ENCODE data around the gene RSPH10B2.
"Not testable (repeated sequence)": the region's sequence is repeated elsewhere in the genome, so short reads cannot be mapped to it uniquely, and the experiment has no call there.

Gene RSPH10B2

DNA sequence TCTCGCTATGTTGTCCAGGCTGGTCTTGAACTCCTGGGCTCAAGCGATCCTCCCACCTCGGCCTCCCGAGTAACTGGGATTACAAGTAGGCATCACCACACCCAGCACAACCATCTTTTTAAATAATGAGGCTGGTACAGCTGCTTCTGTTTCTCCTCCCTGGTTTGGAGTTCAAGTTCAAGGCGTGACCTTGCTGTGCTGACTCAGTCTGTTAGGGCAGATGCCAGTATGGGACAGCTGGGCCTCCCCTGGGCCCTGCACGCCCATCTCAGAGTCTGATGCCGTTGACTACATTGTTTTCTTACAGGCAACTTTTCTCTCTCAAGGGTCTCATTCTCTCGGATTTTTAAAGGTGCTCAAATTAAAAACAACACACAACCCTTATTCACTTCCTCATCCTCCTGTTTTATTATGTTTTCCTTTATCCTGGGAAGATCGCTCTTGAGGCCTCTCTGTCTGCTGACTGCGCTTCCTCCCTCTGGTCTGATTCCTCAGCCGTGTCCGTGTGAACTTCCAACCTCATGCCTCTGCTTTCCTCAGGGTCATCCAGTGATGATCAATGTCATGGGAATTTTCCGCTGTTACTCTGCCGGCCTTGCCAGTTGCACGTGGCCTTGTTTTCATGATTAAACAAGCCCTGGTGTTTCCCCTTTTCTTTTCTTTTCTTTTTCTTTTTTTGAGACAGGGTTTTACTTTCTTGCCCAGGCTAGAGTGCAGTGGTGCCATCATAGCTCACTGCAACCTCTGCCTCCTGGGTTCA is 38.4 kb downstream of the RSPH10B2 start:
- FAIRE-seq: not testable (repeated sequence)

DNA sequence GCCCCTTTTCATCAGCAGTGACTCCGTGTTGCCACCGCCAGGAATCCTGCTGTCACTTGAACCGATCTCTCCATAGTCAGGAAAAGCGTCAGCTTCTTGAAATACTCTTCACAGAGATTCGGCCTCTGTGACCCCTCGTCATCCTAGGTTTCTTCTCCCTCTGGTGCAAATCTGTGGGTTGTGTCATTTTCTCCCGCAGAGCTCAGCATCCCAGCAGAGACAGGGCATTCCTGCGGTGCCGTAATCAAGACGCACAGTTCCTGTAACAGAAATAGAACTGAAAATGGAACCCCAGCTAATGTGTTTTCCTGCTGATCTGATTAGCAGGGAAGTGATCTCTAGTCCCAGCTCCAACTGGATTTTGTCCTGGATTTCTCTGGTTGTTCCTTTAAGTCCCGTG is 40.4 kb downstream of the RSPH10B2 start:
- not testable (repeated sequence) for FAIRE-seq

DNA sequence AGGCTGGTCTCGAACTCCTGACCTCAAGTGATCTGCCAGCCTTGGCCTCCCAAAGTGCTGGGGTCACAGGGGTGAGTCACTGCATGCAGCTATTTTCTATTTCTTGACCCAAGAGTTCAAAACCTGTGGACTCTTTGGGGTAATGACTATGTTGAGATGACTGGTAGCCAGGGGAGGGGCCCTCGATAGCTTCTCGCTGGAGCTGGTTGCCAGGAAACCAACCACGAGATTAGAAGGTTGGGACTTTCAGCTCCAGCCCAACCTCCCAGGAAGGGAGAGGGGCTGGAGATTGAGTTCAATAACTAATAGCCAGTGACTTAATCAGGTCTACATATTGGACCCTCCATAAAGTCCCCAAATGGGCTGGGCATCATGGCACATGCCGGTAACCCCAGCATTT is 43.3 kb downstream of the RSPH10B2 start:
- not testable (repeated sequence) for FAIRE-seq

DNA sequence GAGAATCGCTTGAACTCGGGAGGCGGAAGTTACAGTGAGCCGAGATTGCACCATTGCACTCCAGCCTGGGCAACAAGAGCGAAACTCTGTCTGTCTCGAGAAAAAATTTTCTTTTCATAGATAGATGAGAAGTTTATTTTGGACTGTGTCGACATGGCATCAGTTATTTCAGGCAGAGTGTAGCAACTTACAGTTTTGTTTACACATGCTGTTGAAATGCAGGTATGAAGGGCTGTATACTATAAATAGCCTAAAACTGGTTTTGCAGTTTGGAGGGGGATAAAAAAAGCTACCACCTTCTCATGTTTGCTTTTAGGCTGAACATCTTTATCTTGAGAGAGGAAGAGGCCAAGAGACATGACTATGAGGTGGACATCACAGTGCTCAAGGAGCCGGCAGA is 44.1 kb downstream of the RSPH10B2 start:
- FAIRE-seq: not testable (repeated sequence)

DNA sequence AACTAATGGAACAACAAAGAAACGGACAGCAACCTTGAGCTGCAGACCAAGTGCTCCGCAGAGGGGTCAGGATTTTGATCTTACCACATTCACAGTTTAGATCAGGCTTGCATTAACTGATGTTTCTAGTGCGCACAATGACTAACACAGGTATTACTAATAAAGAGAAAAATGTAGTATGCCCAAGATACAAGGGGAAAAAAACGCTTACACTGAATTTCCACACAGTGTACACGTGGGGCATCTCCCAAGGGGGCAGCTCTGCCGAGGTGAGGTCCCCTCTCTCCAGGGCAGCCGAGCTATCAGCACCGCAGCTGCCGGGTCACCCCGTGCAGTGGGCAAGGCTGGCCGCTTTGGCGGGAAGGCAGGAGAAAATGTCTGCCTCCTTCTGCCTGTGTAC is 46.0 kb downstream of the RSPH10B2 start:
- FAIRE-seq: not testable (repeated sequence)

DNA sequence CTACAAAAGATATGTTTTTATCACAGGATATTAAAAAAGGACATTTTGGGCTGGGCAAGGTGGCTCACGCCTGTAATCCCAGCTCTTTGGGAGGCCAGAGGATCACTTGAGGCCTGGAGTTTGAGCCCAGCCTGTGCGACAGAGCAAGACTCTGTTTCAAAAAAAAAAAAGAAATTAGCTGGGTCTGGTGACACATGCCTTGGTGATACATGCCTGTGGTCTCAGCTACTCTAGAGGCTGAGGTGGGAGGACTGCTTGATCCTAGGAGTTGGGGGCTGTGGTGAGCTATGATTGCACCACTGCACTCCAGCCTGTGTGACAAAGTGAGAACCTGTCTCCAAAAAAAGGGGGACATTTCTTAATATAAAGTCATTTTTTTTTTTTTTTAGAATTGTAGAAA is 46.4 kb downstream of the RSPH10B2 start:
- FAIRE-seq: not testable (repeated sequence)

DNA sequence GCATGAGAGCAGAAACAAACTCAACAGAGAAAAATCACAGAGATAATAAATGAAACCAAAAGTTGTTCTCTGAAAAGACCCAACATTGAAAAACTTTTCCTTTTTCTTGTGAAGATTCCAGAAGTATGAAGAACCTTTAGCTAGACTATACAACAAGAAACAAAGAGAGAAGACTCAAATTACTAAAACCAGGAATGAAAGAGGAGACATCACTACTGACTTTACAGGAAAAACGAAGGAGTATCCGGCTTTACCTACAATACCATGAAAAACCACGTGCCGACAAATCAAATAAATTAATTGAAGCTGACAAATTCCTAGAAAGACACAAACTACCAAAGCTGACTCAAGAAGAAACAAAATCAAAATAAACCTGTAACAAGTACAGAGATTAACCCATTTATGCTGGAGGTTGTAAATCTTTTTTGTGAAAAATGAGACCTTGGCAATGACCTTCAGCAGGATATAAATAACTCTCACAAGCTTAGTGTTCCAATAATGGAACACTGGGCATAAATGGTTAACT is 53.6 kb downstream of the RSPH10B2 start:
- FAIRE-seq: peak; percentile 74

DNA sequence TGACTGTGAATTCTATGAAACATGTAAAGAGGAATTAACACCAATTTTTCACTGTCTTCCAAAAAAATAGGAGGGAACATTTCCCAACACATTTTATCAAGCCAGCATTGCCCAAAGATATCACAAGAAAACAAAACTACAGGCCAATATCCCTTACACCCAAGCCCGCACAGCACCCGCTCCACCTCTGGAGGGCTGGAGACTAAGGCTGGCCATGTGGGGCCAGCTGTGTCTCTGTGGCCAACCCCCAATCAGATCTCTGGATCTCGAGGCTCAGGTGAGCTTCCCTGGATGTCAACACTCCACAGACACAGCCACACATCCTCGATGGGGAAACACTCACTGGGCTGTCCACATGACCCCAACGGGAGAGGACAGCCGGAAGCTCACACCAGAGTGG is 54.1 kb downstream of the RSPH10B2 start:
- not testable (repeated sequence) for FAIRE-seq

DNA sequence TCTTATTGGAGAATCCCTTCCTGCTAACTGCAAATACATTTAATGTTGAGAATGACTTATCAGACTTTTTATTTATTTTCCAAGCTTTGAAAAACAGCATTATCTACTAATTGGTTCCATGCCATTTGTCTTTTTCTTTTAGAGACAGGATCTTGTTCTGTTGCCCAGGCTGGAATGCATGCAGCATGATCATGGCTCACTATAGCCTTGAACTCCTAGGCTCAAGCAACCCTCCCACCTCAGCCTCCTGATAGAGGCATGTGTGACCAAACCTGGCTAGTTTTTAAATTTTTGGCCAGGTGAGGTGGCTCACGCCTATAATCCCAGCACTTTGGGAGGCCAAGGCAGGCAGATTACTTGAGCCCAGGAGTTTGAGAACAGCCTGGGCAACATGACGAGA is 59.1 kb downstream of the RSPH10B2 start:
- not testable (repeated sequence) for FAIRE-seq

DNA sequence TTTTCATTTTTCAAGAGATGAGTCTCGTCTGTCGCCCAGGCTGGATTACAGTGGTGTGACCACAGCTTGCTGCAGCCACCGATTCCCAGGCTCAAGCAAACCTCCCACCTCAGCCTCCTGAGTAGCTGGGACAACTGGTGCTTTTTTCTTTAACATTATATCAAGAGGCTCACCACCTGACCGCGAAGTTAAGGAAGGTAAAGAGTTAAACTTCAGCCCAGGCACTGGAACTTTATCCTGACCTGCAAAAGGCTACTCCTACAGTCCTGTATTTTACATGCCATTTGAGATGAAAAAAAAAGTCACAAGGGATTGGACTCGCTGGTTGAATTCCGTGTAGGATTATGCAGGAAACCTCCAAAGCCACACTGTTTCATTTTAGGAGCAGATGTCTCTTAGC is 61.6 kb downstream of the RSPH10B2 start:
- not testable (repeated sequence) for FAIRE-seq

DNA sequence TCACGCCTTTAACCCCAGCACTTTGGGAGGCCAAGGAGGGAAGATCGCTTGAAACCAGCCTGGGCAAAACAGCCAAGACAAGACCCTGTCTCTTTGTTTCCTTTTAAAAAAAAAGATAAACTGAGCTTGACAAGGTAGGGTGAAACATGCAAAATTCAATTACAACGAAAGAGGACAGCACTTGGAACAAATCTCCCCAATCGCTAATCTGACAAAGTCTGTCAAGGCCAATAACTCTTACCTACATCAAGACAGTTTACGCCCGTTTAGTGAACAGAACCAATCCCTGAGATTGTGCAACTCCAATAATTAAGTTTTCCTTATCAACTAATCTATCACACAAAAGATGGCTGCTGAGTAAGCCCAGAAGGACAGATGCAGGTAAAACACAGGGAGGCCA is 67.7 kb downstream of the RSPH10B2 start:
- not testable (repeated sequence) for FAIRE-seq

DNA sequence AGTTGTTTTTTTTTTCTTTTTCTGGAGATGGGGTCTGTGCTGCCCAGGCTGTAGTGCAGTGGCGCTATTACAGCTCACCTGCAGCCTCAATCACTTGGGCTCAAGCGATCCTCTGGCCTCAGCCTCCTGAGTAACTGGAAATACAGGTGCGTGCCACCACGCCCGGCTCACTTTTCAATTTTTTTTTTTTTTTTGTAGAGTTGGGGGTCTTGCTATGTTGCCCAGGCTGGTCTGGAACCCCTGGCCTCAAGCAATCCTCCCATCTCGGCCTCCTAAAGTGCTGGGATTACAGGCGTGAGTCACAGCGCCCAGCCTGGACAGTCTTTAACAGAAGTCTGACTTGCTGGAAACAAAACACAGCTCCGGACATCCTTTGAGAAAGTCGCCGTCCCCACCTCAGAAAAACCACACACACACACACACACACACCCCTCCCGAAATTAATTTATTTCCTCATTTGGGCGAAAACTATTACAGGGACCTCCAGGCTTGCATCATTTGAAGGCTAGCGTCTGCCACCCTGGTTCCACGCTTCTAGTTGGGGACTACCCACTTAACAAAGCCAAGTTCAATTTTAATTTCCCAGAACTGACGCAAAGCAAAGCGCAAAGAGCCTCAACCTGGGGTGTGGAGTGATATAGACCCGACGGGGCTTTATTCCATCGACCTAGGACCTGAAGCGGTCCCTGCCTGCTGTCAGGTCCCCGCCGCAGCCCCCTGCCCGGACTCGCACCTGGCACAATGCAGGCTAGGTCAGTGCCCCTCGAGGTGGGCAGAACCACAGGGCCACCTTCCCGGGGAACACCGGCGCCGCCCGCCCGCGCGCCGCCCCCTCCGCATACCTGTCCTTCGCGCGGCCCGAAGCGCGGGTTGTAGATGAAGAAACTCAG is 71.6 kb downstream of the RSPH10B2 start:
- FAIRE-seq: not testable (repeated sequence)

DNA sequence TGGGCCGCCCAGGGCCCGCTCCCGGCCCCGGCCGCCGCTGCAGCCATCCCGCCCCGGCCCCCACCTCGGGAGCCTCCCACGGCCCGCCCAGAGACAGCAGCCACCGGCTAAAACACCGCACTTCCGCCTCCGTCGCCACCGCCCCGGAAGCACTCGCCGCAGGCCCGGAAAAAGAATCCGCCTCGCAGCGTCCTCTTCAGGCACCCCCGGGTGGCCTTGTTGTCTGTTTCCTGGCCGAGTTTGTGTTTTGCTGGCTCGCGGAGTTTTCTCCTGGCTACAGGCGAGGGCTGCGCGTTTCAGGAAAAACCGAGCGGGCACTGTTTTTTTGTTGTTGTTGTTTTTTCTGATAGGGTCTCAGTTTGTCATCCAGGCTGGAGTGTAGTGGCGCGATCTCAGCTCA is 72.2 kb downstream of the RSPH10B2 start, which contains the start of gene CCZ1B:
Gene CCZ1B (minus strand): TSS at position 125 of the 400 bp plus-strand sequence. CDS start 78 bp downstream, at position 47.
- not testable (repeated sequence) for FAIRE-seq

DNA sequence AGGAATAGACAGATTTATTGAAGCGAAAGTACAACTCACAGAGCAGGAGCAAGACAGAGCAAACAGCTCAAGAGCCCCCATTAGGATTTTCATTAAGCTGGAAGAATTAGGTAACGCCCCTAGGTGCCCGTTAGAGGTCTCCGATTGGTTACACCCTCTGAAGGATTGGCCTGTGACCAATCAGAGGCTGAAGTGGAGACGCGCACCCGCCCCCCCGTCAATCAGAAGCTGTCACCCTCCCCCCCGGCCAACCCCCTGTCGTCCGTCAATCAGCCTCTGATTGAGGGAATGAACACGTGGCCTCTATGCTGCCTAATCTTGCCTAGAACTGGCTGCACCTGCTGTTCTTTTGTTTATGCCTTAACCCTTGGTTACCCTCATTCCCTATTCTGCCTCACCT is 73.3 kb downstream of the RSPH10B2 start:
- not testable (repeated sequence) for FAIRE-seq

DNA sequence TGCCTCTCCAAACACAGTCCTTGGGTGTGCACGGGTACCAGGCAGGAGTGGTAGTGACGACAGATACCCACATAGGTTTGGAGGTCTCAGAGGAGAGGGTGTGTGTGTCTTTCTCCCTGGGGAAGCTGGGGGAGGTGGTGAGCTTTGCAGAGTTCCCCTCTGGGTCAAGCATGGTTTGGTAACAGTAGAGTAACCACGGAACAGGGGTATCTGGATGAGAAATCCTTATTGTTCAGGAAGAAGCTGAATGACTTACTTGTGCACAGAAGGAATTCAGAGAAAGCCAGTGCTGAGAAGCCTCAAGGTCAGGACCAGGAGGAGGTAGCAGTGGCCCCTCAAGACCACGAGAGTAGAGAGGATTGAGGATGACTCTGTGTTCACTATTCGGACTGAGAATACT is 75.7 kb downstream of the RSPH10B2 start:
- not testable (repeated sequence) for FAIRE-seq

DNA sequence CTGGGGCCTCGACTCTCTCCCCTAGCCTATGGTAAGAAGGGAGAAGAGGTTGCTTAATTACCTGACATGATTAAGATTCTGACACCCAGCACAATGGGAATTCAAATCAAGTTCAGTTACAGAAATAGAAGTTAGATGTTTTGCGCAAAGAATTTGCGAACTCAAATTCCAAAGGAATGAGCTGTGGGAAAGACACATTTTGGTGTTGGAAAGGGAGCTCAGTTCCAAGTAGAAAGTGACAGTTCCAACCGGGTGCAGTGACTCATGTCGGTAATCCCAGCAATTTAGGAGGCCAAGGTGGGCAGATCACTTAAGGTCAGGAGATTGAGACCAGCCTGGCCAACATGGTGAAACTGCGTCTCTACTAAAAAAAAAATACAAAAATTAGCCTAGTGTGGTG is 76.1 kb downstream of the RSPH10B2 start:
- not testable (repeated sequence) for FAIRE-seq

DNA sequence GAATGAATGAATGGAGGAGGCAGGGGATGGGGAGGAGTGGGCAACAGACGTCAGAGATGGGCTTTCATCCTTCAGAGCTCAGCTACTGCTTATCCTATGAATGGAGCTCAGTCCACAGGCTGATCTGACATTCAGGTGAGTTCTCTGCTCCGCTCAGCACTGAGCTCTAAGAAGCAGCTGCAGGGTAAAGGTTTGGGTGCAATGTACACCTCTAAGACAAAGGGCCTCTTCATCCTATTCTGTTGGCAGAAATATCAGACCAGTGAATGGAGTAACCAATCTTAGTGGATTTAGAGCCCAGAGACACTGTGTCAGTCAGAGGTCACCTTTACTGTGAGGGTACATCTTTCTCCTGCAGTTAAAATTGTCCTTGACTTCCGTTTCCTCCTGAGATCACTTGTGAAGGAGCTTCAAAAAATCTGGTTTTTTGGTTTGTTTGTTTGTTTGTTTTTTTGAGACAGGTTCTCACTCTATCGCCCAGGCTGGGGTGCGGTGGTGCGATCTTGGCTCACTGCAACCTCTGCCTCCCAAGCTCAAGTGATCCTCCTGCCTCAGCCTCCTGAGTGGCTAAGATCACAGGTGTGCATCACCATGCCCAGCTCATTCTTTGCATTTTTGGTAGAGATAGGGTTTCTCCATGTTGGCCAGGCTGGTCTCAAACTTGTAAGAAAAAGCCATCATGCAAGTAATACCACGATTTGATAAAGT is 77.3 kb downstream of the RSPH10B2 start:
- FAIRE-seq: no peak

DNA sequence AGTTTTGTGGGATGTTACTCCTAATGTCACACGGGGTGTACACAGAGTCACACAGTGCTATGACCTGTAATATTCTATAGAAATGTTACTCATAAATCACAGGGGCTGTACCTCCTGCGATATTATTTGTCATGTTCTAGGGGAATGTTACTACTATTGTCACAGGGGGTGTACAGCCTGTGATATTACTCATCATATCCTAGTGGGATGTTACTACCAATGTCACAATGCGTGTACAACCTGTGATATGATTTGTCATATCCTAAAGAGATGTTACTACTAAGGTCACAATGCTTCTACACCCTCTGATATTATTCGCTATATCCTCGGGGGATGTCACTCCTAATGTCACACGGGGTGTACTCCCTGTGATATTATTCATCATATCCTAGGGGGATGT is 79.7 kb downstream of the RSPH10B2 start:
- no peak for FAIRE-seq

DNA sequence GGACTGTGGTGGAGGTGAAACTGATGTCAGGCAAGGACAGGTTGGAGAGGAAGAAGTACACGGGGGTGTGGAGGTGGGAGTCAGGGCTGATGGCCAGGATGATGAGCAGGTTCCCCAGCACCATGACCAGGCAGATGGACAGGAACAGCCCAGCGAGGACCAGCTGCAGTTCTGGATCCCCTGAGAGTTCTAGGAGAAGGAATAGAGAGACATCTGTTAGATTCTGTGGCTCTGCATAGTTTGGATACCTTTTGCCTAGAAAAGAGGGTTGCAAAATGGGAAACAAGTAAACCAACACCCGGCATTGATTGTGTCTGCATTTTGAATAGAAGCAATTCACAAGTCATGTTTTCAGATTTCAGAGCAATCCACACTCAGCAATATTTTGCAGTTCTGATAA is 81.6 kb downstream of the RSPH10B2 start:
- not testable (repeated sequence) for FAIRE-seq

DNA sequence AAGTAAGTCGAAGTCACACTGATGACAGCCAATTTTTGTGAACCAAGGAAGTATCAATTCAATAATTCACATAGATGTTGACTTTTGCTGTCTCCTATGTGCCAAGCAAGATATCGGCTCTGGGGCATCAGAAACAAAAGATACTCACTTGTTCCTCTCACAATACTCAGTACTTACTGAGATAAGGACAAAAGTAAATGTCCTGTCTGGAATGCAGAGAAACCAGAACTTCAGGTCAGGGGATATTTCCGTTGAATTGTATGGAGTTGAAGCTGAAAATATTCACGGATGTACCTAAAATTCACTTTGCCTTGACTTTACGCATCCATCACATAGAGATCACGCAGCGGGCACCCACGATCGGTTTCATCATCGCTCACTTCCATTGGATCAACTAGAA is 83.2 kb downstream of the RSPH10B2 start:
- FAIRE-seq: not testable (repeated sequence)

DNA sequence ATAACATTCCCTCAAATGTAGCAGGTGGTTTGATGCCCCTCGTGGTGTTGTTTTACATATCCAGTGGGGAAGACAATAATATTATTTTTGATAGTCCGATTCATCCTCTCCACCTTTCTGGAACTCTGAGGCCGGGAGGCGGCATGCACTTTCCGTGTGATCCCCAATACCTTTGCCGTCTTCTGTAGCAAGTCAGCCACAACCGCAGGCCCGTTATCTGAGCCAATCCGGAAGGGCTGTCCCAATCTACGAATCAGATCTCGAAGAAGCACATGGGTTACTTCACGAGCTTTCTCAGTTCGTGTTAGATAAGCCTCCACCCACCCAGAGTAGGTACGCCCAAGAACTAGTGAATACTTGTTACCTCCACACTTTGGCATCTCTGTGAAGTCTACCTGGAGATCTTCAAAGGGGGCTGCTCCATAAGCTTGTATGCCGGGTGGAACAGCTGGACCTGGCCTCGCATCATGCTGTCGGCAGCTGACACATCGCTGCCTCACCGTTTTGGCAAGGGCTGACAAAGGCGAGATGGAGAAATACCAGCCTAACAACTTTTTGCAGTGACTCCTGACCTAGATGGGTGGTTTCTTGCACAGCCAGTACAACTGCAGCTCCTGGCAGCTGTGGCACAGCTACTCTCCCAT is 88.5 kb downstream of the RSPH10B2 start:
- FAIRE-seq: not testable (repeated sequence)

DNA sequence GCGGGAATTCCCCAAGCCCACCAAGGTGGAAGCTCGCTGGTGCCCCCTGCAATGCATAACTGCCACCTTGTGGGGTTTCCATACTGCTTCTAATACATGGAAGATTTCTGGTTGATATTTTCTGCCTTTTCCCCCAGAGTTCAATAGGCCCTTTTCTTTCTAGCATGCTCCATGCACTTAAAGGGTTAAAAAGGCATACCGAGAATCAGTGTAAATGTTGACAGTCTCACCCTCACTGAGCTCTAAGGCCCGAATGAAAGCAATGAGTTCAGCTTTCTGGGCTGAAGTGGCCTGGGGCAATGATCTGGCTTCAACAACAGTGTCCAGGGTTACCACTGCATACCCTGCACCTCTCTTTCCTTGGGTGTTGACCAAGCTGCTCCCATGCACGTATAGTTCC is 89.2 kb downstream of the RSPH10B2 start:
- not testable (repeated sequence) for FAIRE-seq
